ENCODE data around the gene LSM11.
"Not testable (repeated sequence)": the region's sequence is repeated elsewhere in the genome, so short reads cannot be mapped to it uniquely, and the experiment has no call there.

DNA sequence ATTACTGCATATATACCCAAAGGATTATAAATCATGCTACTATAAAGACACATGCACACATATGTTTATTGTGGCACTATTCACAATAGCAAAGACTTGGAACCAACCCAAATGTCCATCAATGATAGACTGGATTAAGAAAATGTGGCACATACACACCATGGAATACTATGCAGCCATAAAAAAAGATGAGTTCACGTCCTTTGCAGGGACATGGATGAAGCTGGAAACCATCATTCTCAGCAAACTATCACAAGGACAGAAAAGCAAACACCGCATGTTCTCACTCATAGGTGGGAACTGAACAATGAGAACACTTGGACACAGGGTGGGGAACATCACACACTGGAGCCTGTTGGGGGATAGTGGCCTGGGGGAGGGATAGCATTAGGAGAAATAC is 16.9 kb upstream of the LSM11 start:
- TF ChIP-seq, protein P1, sequence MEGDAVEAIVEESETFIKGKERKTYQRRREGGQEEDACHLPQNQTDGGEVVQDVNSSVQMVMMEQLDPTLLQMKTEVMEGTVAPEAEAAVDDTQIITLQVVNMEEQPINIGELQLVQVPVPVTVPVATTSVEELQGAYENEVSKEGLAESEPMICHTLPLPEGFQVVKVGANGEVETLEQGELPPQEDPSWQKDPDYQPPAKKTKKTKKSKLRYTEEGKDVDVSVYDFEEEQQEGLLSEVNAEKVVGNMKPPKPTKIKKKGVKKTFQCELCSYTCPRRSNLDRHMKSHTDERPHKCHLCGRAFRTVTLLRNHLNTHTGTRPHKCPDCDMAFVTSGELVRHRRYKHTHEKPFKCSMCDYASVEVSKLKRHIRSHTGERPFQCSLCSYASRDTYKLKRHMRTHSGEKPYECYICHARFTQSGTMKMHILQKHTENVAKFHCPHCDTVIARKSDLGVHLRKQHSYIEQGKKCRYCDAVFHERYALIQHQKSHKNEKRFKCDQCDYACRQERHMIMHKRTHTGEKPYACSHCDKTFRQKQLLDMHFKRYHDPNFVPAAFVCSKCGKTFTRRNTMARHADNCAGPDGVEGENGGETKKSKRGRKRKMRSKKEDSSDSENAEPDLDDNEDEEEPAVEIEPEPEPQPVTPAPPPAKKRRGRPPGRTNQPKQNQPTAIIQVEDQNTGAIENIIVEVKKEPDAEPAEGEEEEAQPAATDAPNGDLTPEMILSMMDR (IDR thresholded peaks at IDR 0.05), result not testable (repeated sequence)
- TF ChIP-seq EP300 (IDR thresholded peaks at IDR 0.05; ENCODE audit: borderline replicate concordance in 1 of 2, low read depth in 1 of 2, low read length in 1 of 2); SMC3 (IDR thresholded peaks at IDR 0.05; ENCODE audit: low read depth, low read length); TAF1 (IDR thresholded peaks at IDR 0.05; ENCODE audit: borderline replicate concordance, low read depth, low read length); EZH2phosphoT487 (IDR thresholded peaks at IDR 0.05; ENCODE audit: borderline replicate concordance, low read depth); FOXM1 (IDR thresholded peaks at IDR 0.05; ENCODE audit: low read depth); TCF12 (IDR thresholded peaks at IDR 0.05): not testable (repeated sequence)
- TF ChIP-seq, protein P2, sequence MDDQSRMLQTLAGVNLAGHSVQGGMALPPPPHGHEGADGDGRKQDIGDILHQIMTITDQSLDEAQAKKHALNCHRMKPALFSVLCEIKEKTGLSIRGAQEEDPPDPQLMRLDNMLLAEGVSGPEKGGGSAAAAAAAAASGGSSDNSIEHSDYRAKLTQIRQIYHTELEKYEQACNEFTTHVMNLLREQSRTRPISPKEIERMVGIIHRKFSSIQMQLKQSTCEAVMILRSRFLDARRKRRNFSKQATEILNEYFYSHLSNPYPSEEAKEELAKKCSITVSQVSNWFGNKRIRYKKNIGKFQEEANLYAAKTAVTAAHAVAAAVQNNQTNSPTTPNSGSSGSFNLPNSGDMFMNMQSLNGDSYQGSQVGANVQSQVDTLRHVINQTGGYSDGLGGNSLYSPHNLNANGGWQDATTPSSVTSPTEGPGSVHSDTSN (IDR thresholded peaks at IDR 0.05), result not testable (repeated sequence)
- TF ChIP-seq, protein P3, sequence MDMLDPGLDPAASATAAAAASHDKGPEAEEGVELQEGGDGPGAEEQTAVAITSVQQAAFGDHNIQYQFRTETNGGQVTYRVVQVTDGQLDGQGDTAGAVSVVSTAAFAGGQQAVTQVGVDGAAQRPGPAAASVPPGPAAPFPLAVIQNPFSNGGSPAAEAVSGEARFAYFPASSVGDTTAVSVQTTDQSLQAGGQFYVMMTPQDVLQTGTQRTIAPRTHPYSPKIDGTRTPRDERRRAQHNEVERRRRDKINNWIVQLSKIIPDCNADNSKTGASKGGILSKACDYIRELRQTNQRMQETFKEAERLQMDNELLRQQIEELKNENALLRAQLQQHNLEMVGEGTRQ (IDR thresholded peaks at IDR 0.05; ENCODE audit: borderline replicate concordance, low read depth, low read length), result not testable (repeated sequence)
- TF ChIP-seq, protein P4, sequence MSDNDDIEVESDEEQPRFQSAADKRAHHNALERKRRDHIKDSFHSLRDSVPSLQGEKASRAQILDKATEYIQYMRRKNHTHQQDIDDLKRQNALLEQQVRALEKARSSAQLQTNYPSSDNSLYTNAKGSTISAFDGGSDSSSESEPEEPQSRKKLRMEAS (IDR thresholded peaks at IDR 0.05; ENCODE audit: low read depth), result not testable (repeated sequence)
- TF ChIP-seq, protein P5, sequence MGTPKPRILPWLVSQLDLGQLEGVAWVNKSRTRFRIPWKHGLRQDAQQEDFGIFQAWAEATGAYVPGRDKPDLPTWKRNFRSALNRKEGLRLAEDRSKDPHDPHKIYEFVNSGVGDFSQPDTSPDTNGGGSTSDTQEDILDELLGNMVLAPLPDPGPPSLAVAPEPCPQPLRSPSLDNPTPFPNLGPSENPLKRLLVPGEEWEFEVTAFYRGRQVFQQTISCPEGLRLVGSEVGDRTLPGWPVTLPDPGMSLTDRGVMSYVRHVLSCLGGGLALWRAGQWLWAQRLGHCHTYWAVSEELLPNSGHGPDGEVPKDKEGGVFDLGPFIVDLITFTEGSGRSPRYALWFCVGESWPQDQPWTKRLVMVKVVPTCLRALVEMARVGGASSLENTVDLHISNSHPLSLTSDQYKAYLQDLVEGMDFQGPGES (IDR thresholded peaks at IDR 0.05; ENCODE audit: low read depth, low read length), result not testable (repeated sequence)
